IPS-11a (cell line): ENCODE measurements around the gene CDH23.

Source experiments
- H3K4me3 ChIP-seq: one replicate; pipeline ENCODE4 v1.5.1; 2013; ENCODE audit warnings: low read depth, low read length, control low read depth

Gene CDH23

DNA sequence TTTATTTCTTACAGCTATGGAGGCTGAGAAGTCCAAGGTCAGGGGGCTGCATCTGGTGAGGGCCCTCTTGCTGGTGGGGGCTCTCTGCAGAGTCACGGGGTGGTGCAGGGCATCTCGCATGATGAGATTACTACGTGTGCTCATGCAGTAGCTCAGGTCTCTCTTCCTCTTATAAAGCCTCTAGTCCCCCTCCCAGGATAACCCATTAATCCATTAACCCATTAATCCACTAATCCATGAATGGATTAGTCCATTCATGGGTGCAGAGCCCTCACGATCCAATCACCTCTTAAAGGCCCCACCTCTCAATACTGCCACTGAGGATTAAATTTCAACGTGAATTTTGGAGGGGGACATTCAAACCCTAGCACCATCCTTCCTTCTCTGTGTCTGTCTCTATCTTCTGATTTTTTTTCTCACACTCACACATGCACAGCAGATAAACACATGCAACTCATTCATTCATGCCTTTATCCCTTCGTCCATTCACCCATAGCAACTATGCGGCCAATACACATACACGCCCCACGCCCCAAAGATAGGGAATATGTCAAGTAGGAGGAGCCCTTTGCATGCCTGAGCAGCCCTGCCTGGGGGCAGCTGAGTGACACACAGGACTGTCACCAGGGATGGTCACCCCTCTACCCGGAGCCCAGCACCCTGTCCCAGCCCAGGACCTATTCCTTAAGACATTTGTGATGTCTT, 236.3 kb downstream of the CDH23 start:
- H3K4me3 ChIP-seq: no peak overlapping the region

GRCh38 chr10:71633920-71634319, 237.2 kb downstream of the CDH23 start:
- no peak overlapping the region for H3K4me3 ChIP-seq

- no peak overlapping the region for H3K4me3 ChIP-seq
These were observed 237.9 kb downstream of the CDH23 start for GRCh38 chr10:71634531-71635164.

- no peak overlapping the region for H3K4me3 ChIP-seq
These were observed 238.6 kb downstream of the CDH23 start for GRCh38 chr10:71635251-71635866.

GRCh38 chr10:71635867-71636266, 239.1 kb downstream of the CDH23 start:
- no peak overlapping the region for H3K4me3 ChIP-seq

DNA sequence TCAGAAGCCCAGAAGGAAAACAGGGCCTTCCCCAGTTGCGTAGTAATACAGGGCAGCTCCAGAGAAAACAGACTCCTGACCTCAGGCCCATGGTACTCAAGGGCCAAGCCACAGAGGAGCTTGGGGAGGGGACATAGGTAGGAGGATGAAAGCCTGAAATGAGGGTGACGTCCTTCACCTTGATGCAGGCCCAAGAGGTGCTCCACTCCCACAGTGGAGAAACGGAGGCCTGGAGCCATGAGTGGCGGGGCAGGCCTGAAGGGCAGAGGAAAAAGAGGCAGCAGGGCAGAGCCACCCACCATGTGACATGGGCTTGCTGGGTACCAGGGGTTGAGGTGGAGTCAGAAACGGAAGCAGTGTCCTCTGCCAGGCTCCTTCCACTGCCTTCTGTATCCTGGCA, 239.9 kb downstream of the CDH23 start:
- H3K4me3 ChIP-seq: no peak overlapping the region

- H3K4me3 ChIP-seq: no peak overlapping the region
These were observed 240.6 kb downstream of the CDH23 start for GRCh38 chr10:71637305-71637704.

- no peak overlapping the region for H3K4me3 ChIP-seq
These were observed 241.5 kb downstream of the CDH23 start for GRCh38 chr10:71638064-71638821.

- no peak overlapping the region for H3K4me3 ChIP-seq
These were observed 242.4 kb downstream of the CDH23 start for GRCh38 chr10:71638822-71639719.

GRCh38 chr10:71640607-71641006, 243.9 kb downstream of the CDH23 start:
- no peak overlapping the region for H3K4me3 ChIP-seq

DNA sequence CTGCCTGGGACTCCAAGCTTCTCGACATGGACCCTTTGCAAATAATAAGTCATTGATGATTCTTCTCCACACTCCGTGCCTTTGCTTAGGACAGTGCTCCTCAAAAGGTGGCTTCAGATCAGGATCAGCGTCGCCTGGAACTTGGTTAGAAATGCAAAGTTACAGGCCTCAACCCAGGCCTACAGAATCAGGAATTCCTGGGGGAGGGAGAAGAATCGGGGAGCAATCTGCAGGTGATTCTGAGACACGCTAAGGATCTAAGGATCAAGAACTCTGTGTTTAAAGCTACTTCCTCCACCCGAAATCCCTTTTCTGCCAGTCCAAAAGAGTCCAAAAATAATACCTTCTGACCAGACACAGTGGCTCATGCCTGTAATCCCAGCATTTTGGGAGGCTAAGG, 244.7 kb downstream of the CDH23 start:
- no peak overlapping the region for H3K4me3 ChIP-seq

GRCh38 chr10:71641986-71642385, 245.3 kb downstream of the CDH23 start:
- no peak overlapping the region for H3K4me3 ChIP-seq

GRCh38 chr10:71643904-71644303, 247.2 kb downstream of the CDH23 start:
- H3K4me3 ChIP-seq: no peak overlapping the region

GRCh38 chr10:71644307-71645180, 247.8 kb downstream of the CDH23 start:
- H3K4me3 ChIP-seq: no peak overlapping the region

GRCh38 chr10:71645185-71645584, 248.5 kb downstream of the CDH23 start:
- no peak overlapping the region for H3K4me3 ChIP-seq

- H3K4me3 ChIP-seq: no peak overlapping the region
These were observed 249.3 kb downstream of the CDH23 start for GRCh38 chr10:71646037-71646436.

GRCh38 chr10:71646592-71647292, 250.0 kb downstream of the CDH23 start:
- no peak overlapping the region for H3K4me3 ChIP-seq

DNA sequence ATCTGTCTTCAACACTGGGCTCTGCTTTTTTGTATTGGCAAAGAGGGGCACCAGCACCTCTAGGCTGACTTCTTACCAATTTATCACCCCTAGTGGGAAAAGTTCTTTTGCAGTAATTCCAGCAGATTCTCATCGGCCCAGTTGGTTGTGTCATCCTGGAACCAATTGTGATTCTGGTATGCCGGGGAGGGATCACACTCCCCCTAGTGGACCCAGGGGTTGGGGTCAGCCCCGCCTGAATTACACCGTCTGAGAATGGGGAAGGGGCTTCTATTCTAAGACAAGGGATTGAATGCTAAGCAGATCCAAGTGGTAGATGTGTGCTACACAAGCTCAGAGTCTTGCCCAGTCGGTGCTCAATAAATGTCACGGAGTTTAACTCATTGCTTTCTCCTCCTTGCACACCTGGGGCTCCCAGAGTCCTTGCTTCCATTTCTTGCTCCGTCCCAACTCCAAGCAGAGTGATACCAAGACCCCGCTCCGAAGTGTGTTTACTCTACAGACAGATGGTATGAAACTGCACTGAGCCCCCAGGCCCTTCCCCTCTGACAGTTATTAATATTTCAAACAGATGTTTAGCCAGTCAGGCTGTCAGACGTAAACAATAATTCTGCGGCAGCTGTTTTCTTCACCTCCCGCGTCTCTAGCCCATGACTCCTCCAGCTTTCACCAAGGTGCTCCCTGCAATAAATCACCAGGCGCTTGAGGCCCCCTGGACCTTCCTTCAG, 251.0 kb downstream of the CDH23 start:
- H3K4me3 ChIP-seq: no peak overlapping the region
